ENCODE data around the gene IFI6. TPM values are rescaled to one million over a fixed set of nuclear protein-coding genes. Genes with fewer than 3 reads are reported as not detected.
"Not testable (repeated sequence)": the region's sequence is repeated elsewhere in the genome, so short reads cannot be mapped to it uniquely, and the experiment has no call there.

Gene IFI6
- polyA plus RNA-seq, 3 donors: 69.9 to 276 (median 276) TPM

DNA sequence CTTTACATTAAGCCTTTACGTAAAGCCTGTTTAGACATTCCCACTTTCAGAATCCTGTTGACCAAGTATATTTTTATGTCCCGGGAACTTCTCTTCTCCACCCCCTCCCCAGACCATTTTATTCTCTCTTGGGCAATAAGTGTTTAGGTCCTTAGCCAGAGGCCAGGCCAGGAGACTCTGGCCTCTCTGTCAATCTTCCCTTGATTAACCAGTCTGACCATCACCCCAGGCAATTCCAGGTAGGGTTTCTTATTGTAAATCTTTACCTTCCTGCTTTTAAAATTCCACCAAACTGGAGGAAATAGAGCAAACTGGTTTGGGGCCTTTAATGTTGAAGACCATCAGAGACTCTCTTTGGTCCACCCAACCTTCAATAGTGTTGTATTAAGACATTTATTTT, 12.2 kb upstream of the IFI6 start:
- no peak overlapping the region for H3K9ac ChIP-seq (ENCODE audit: insufficient read depth, low read length, poor library complexity, severe bottlenecking)
- H3K27ac Mint-ChIP-seq: peak overlapping the region in 1 of 7 donors; percentile 58
- H3K4me2 ChIP-seq (replicated peaks; ENCODE audit: extremely low read depth, low read length, poor library complexity, severe bottlenecking): no peak overlapping the region
- intact Hi-C loops (cut with micrococcal nuclease): no loop called here
- 100% methylated on average over 1 of the region's 2 CpGs for whole genome bisulfite sequencing (ENCODE audit: insufficient coverage)
- H3K27me3 Mint-ChIP-seq (ENCODE audit: low read depth in 3 of 3): peaks cover 0 to 3% (median 3%) of the 10 kb centered on the region in 3 donors
- no peaks in the 10 kb centered on the region for H4K20me1 ChIP-seq (ENCODE audit: insufficient read depth, low read length)
- H3K36me3 ChIP-seq (replicated peaks in 1 of 2; ENCODE audit: control insufficient read depth in 1 of 2, insufficient read depth in 2 of 2, low read length in 2 of 2): no peaks in the 10 kb centered on the region
- no peak overlapping the region for H3K4me3 ChIP-seq (replicated peaks in 1 of 3; ENCODE audit: low read depth in 2 of 3, low read length in 3 of 3)
- no peak for DNase-seq
- no peak overlapping the region for H2AFZ ChIP-seq (ENCODE audit: insufficient read depth, low read depth, low read length, poor library complexity, severe bottlenecking)
- no peaks in the 10 kb centered on the region for H3K79me2 ChIP-seq (ENCODE audit: insufficient read depth, low read length)
- TF ChIP-seq, protein P1, sequence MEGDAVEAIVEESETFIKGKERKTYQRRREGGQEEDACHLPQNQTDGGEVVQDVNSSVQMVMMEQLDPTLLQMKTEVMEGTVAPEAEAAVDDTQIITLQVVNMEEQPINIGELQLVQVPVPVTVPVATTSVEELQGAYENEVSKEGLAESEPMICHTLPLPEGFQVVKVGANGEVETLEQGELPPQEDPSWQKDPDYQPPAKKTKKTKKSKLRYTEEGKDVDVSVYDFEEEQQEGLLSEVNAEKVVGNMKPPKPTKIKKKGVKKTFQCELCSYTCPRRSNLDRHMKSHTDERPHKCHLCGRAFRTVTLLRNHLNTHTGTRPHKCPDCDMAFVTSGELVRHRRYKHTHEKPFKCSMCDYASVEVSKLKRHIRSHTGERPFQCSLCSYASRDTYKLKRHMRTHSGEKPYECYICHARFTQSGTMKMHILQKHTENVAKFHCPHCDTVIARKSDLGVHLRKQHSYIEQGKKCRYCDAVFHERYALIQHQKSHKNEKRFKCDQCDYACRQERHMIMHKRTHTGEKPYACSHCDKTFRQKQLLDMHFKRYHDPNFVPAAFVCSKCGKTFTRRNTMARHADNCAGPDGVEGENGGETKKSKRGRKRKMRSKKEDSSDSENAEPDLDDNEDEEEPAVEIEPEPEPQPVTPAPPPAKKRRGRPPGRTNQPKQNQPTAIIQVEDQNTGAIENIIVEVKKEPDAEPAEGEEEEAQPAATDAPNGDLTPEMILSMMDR (IDR thresholded peaks at IDR 0.05): no peak
- peaks cover 20 to 37% (median 33%) of the 10 kb centered on the region in 7 donors for H3K9me3 Mint-ChIP-seq
- H3K27ac ChIP-seq (ENCODE audit: low read depth in 1 of 2, low read length in 2 of 2): no peak overlapping the region
- no peaks in the 10 kb centered on the region for H3K4me1 Mint-ChIP-seq
- H3K9me3 ChIP-seq (replicated peaks in 1 of 2; ENCODE audit: control insufficient read depth in 1 of 2, insufficient read depth in 1 of 2, low read length in 2 of 2): peaks cover 25 to 26% of the 10 kb centered on the region in 2 donors
- H3K4me1 ChIP-seq (ENCODE audit: control insufficient read depth in 1 of 2, insufficient read depth in 2 of 2, low read length in 2 of 2): no peaks in the 10 kb centered on the region
- H3K27me3 ChIP-seq (ENCODE audit: control insufficient read depth in 2 of 2, insufficient read depth in 2 of 2, low read length in 2 of 2): no peaks in the 10 kb centered on the region
- H3K36me3 Mint-ChIP-seq: peaks cover 0 to 7% of the 10 kb centered on the region in 2 donors
- H3K4me3 Mint-ChIP-seq: no peak overlapping the region

GRCh38 chr1:27682351-27682944, 10.5 kb upstream of the IFI6 start:
- Histone ChIP-seq H4K20me1 (ENCODE audit: insufficient read depth, low read length) (no peaks in the 10 kb centered on the region), H3K4me2 (replicated peaks; ENCODE audit: extremely low read depth, low read length, poor library complexity, severe bottlenecking) (no peak overlapping the region), H3K9ac (ENCODE audit: insufficient read depth, low read length, poor library complexity, severe bottlenecking) (no peak overlapping the region), H3K4me3 (replicated peaks in 1 of 3; ENCODE audit: low read depth in 2 of 3, low read length in 3 of 3) (no peak overlapping the region), H3K9me3 (replicated peaks in 1 of 2; ENCODE audit: control insufficient read depth in 1 of 2, insufficient read depth in 1 of 2, low read length in 2 of 2) (peaks cover 25 to 26% of the 10 kb centered on the region in 2 donors), H3K79me2 (ENCODE audit: insufficient read depth, low read length) (no peaks in the 10 kb centered on the region), H3K4me1 (ENCODE audit: control insufficient read depth in 1 of 2, insufficient read depth in 2 of 2, low read length in 2 of 2) (no peaks in the 10 kb centered on the region), H3K36me3 (replicated peaks in 1 of 2; ENCODE audit: control insufficient read depth in 1 of 2, insufficient read depth in 2 of 2, low read length in 2 of 2) (no peaks in the 10 kb centered on the region), H2AFZ (ENCODE audit: insufficient read depth, low read depth, low read length, poor library complexity, severe bottlenecking) (no peak overlapping the region), H3K27me3 (ENCODE audit: control insufficient read depth in 2 of 2, insufficient read depth in 2 of 2, low read length in 2 of 2) (no peaks in the 10 kb centered on the region), H3K27ac (ENCODE audit: low read depth in 1 of 2, low read length in 2 of 2) (no peak overlapping the region)
- WGBS (ENCODE audit: insufficient coverage): 89% methylated on average over 2 of the region's 5 CpGs
- Mint-ChIP-seq H3K9me3 (peaks cover 20 to 38% (median 34%) of the 10 kb centered on the region in 7 donors), H3K4me1 (no peaks in the 10 kb centered on the region), H3K27me3 (ENCODE audit: low read depth in 3 of 3) (peaks cover 0 to 3% (median 3%) of the 10 kb centered on the region in 3 donors), H3K4me3 (no peak overlapping the region), H3K27ac (no peak overlapping the region), H3K36me3 (peaks cover 0 to 7% of the 10 kb centered on the region in 2 donors)
- no peak for DNase-seq
- TF ChIP-seq, protein P1 (IDR thresholded peaks at IDR 0.05): no peak
- intact Hi-C loops (cut with micrococcal nuclease): no loop called here

DNA sequence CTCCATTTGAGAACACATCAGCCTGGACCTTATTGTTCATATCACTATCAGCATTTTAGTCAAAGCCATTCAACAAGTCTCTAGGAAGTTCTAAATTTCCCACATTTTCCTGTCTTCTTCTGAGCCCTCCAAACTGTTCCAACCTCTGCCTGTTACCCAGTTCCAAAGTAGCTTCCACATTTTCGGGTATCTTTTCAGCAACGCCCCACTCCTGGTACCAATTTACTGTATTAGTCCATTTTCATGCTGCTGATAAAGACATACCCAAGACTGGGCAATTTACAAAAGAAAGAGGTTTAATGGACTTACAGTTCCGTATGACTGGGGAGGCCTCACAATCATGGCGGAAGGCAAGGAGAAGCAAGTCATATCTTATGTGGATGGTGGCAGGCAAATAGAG, 9.6 kb upstream of the IFI6 start:
- WGBS (ENCODE audit: insufficient coverage): no CpG with 5 or more reads among the region's 4 CpGs
- H3K36me3 Mint-ChIP-seq; DNase-seq; H3K9ac ChIP-seq (ENCODE audit: insufficient read depth, low read length, poor library complexity, severe bottlenecking); H3K27me3 Mint-ChIP-seq (ENCODE audit: low read depth in 3 of 3); H3K27ac ChIP-seq (ENCODE audit: low read depth in 1 of 2, low read length in 2 of 2); H3K4me3 Mint-ChIP-seq; H2AFZ ChIP-seq (ENCODE audit: insufficient read depth, low read depth, low read length, poor library complexity, severe bottlenecking); H3K4me1 Mint-ChIP-seq; H3K79me2 ChIP-seq (ENCODE audit: insufficient read depth, low read length); H3K4me2 ChIP-seq (replicated peaks; ENCODE audit: extremely low read depth, low read length, poor library complexity, severe bottlenecking); intact Hi-C loops (cut with micrococcal nuclease); H4K20me1 ChIP-seq (ENCODE audit: insufficient read depth, low read length); H3K36me3 ChIP-seq (replicated peaks in 1 of 2; ENCODE audit: control insufficient read depth in 1 of 2, insufficient read depth in 2 of 2, low read length in 2 of 2); H3K4me3 ChIP-seq (replicated peaks in 1 of 3; ENCODE audit: low read depth in 2 of 3, low read length in 3 of 3); H3K4me1 ChIP-seq (ENCODE audit: control insufficient read depth in 1 of 2, insufficient read depth in 2 of 2, low read length in 2 of 2); H3K27me3 ChIP-seq (ENCODE audit: control insufficient read depth in 2 of 2, insufficient read depth in 2 of 2, low read length in 2 of 2): not testable (repeated sequence)
- Mint-ChIP-seq H3K9me3 (peaks cover 20 to 38% (median 34%) of the 10 kb centered on the region in 7 donors), H3K27ac (peak overlapping the region in 1 of 7 donors; percentile 23)
- H3K9me3 ChIP-seq (replicated peaks in 1 of 2; ENCODE audit: control insufficient read depth in 1 of 2, insufficient read depth in 1 of 2, low read length in 2 of 2): peaks cover 25 to 26% of the 10 kb centered on the region in 2 donors

Measured in CD14-positive monocyte (primary cell).